Frontal cortex (tissue), 4 donors: ENCODE results near the gene ENTPD3. TPM values are rescaled to one million over a fixed set of nuclear protein-coding genes. Genes with fewer than 3 reads are reported as not detected.
"Not testable (repeated sequence)": the region's sequence is repeated elsewhere in the genome, so short reads cannot be mapped to it uniquely, and the experiment has no call there.

Experiments used
- DNase-seq, 2 donors: peaks; one replicate each; pipeline ENCODE4 v3.0.0; 2012; ENCODE audit warnings: low spot score in 2 of 2
- FAIRE-seq: peaks from 2 replicates; lab custom pipeline; 2012; peaks lifted over from hg19 to GRCh38; lab: Jason Lieb, UNC
- total RNA-seq: library from RNA; depleted of rRNA; stranded (reverse); fragments of >200 nt; gene quantifications from one replicate; pipeline ENCODE4 v1.2.3, GENCODE V29; 2014
- donor health status: control.
- donor health status: control.
- donor health status: control.

The ENTPD3 gene
- total RNA-seq, 1 donor from 2014 or later = 3.3 TPM

- FAIRE-seq (no peak), DNase-seq (peak; percentile 89 to 90)
These were observed 70.2 kb downstream of the ENTPD3 start, which contains the start of gene RPL14 for GRCh38 chr3:40456940-40457823. TSS of gene RPL14 (plus strand) at chr3:40457339. CDS start at chr3:40457472, 133 bp downstream.

GRCh38 chr3:40458473-40458872, 71.5 kb downstream of the ENTPD3 start:
- DNase-seq (no peak), FAIRE-seq (no peak)

GRCh38 chr3:40460481-40460880, 73.5 kb downstream of the ENTPD3 start:
- DNase-seq, FAIRE-seq: not testable (repeated sequence)

GRCh38 chr3:40461161-40461560, 74.2 kb downstream of the ENTPD3 start:
- DNase-seq (no peak), FAIRE-seq (no peak)

- DNase-seq, FAIRE-seq: not testable (repeated sequence)
These were observed 75.9 kb downstream of the ENTPD3 start for GRCh38 chr3:40462838-40463237.

GRCh38 chr3:40463579-40463978, 76.6 kb downstream of the ENTPD3 start:
- DNase-seq = no peak
- FAIRE-seq = no peak

- no peak for FAIRE-seq
- no peak for DNase-seq
These were observed 77.5 kb downstream of the ENTPD3 start for GRCh38 chr3:40464339-40465110.

- DNase-seq (no peak), FAIRE-seq (no peak)
These were observed 78.1 kb downstream of the ENTPD3 start for GRCh38 chr3:40465111-40465407.

GRCh38 chr3:40465456-40465855, 78.5 kb downstream of the ENTPD3 start:
- FAIRE-seq (no peak), DNase-seq (no peak)

- FAIRE-seq (no peak), DNase-seq (no peak)
These were observed 81.0 kb downstream of the ENTPD3 start for GRCh38 chr3:40468018-40468417.

GRCh38 chr3:40470701-40471100, 83.7 kb downstream of the ENTPD3 start:
- DNase-seq = no peak
- FAIRE-seq = no peak

GRCh38 chr3:40476478-40477470, 89.8 kb downstream of the ENTPD3 start, which contains the start of gene ZNF619:
TSS of gene ZNF619 (plus strand) at chr3:40477122. CDS start at chr3:40477980, 858 bp downstream.
- FAIRE-seq = no peak

GRCh38 chr3:40477666-40478065, 90.7 kb downstream of the ENTPD3 start:
- peak in 1 of 2 donors; percentile 45 for DNase-seq

More at GRCh38 chr3:40476478-40477470, 89.8 kb downstream of the ENTPD3 start, which contains the start of gene ZNF619:
- DNase-seq = peak in 1 of 2 donors; percentile 76

More at GRCh38 chr3:40477666-40478065, 90.7 kb downstream of the ENTPD3 start:
- no peak for FAIRE-seq

Other genes starting within 250 kb of the ENTPD3 start
- 55.0 TPM for gene EIF1B, start 77.5 kb upstream of the ENTPD3 start, total RNA-seq
- gene RPL14, start 70.2 kb downstream of the ENTPD3 start, total RNA-seq = 163 TPM
- 4.5 TPM for gene ZNF619, start 89.9 kb downstream of the ENTPD3 start, total RNA-seq
- 13.9 TPM for gene ZNF620, start 118.9 kb downstream of the ENTPD3 start, total RNA-seq
- gene ZNF621, start 137.8 kb downstream of the ENTPD3 start, total RNA-seq = 9.4 TPM